Astrocyte (in vitro differentiated cells and primary cell): ENCODE results near the gene LPCAT3. TPM values are rescaled to one million over a fixed set of nuclear protein-coding genes. Genes with fewer than 3 reads are reported as not detected.

Experiments used
- DNase-seq: peaks from one replicate; pipeline ENCODE4 v3.0.0-alpha.2; 2010; ENCODE audit warnings: low read depth
- FAIRE-seq: peaks from 2 replicates; lab custom pipeline; 2011; peaks lifted over from hg19 to GRCh38; lab: Jason Lieb, UNC
- H2AFZ ChIP-seq: 2 replicates; pipeline ENCODE4 v1.6.0; 2012; ENCODE audit warnings: low read depth, low read length, inconsistent platforms
- H3K27ac ChIP-seq: 2 replicates; pipeline ENCODE4 v1.5.1; 2011; ENCODE audit warnings: low read depth, low read length, inconsistent platforms
- H3K27me3 ChIP-seq: 2 replicates; pipeline ENCODE4 v1.6.0; 2011; ENCODE audit warnings: low read length, inconsistent platforms; ENCODE audit not compliant: insufficient read depth
- H3K36me3 ChIP-seq: 2 replicates; pipeline ENCODE4 v1.5.1; 2011; ENCODE audit warnings: low read length, inconsistent platforms; ENCODE audit not compliant: insufficient read depth
- H3K4me1 ChIP-seq: 2 replicates; pipeline ENCODE4 v1.5.1; 2011; ENCODE audit warnings: low read length, inconsistent platforms; ENCODE audit not compliant: insufficient read depth
- H3K4me2 ChIP-seq: 2 replicates; pipeline ENCODE4 v1.6.0; 2012; ENCODE audit warnings: low read length, inconsistent platforms
- H3K4me3 ChIP-seq: 2 replicates; pipeline ENCODE4 v1.5.1; 2011; ENCODE audit warnings: low read depth, mild to moderate bottlenecking, low read length, inconsistent platforms; ENCODE audit not compliant: insufficient read depth
- H3K79me2 ChIP-seq: 2 replicates; pipeline ENCODE4 v1.6.0; 2012; ENCODE audit warnings: mild to moderate bottlenecking, low read length, inconsistent platforms; ENCODE audit not compliant: insufficient read depth
- H3K9ac ChIP-seq: 2 replicates; pipeline ENCODE4 v1.6.0; 2012; ENCODE audit warnings: mild to moderate bottlenecking, low read length, inconsistent platforms
- H3K9me3 ChIP-seq: 2 replicates; pipeline ENCODE4 v1.5.1; 2012; ENCODE audit warnings: low read depth, mild to moderate bottlenecking, low read length, inconsistent platforms; ENCODE audit not compliant: insufficient read depth
- H4K20me1 ChIP-seq: 2 replicates; pipeline ENCODE4 v1.6.0; 2012; ENCODE audit warnings: low read length, inconsistent platforms; ENCODE audit not compliant: insufficient read depth
- H3K27ac Mint-ChIP-seq: one replicate; pipeline ENCODE4 v1.8.0; 2021; ENCODE audit warnings: mild to moderate bottlenecking, mixed read lengths; ENCODE audit not compliant: unreplicated experiment
- H3K27me3 Mint-ChIP-seq: one replicate; pipeline ENCODE4 v1.8.0; 2021; ENCODE audit warnings: low read depth, mixed read lengths; ENCODE audit not compliant: unreplicated experiment
- H3K36me3 Mint-ChIP-seq: one replicate; pipeline ENCODE4 v1.8.0; 2021; ENCODE audit warnings: low read depth, mixed read lengths; ENCODE audit not compliant: unreplicated experiment
- H3K4me1 Mint-ChIP-seq: one replicate; pipeline ENCODE4 v1.8.0; 2021; ENCODE audit warnings: low read depth, mixed read lengths; ENCODE audit not compliant: unreplicated experiment
- H3K4me3 Mint-ChIP-seq: one replicate; pipeline ENCODE4 v1.8.0; 2021; ENCODE audit warnings: mild to moderate bottlenecking, moderate library complexity, mixed read lengths; ENCODE audit not compliant: unreplicated experiment
- H3K9me3 Mint-ChIP-seq: one replicate; pipeline ENCODE4 v1.8.0; 2021; ENCODE audit warnings: mild to moderate bottlenecking, mixed read lengths; ENCODE audit not compliant: unreplicated experiment
- CTCF ChIP-seq: IDR thresholded peaks from 2 replicates; pipeline ENCODE4 v1.5.1; 2011; ENCODE audit warnings: low read depth, mild to moderate bottlenecking, inconsistent platforms, low read length, moderate library complexity; ENCODE audit not compliant: insufficient read depth
- EZH2 ChIP-seq: IDR thresholded peaks from 2 replicates; pipeline ENCODE4 v1.6.1; 2012; ENCODE audit warnings: mild to moderate bottlenecking, low read length, inconsistent platforms; ENCODE audit not compliant: insufficient read depth
- total RNA-seq: library from RNA; stranded (reverse); gene quantifications from 2 replicates; pipeline ENCODE4 v1.2.1, GENCODE V29; 2021

Gene LPCAT3
- total RNA-seq, 1 donor from 2014 or later = 26.2 TPM

- Histone ChIP-seq H3K79me2 (peaks cover 36% of the 10 kb centered on the region), H3K27me3 (no peaks in the 10 kb centered on the region), H3K9ac (no peak overlapping the region), H3K4me3 (no peak overlapping the region), H3K4me1 (peaks cover 25% of the 10 kb centered on the region), H4K20me1 (peaks cover 7% of the 10 kb centered on the region), H2AFZ (no peak overlapping the region), H3K27ac (no peak overlapping the region), H3K36me3 (peaks cover 29% of the 10 kb centered on the region), H3K4me2 (no peak overlapping the region), H3K9me3 (no peaks in the 10 kb centered on the region)
- peaks cover 19% of the 10 kb centered on the region for H3K4me1 Mint-ChIP-seq
- peak overlapping the region; percentile 20 for H3K4me3 Mint-ChIP-seq
- DNase-seq = no peak
- FAIRE-seq = no peak
- TF ChIP-seq CTCF (no peak), EZH2 (no peak)
- no peaks in the 10 kb centered on the region for H3K9me3 Mint-ChIP-seq
- no peaks in the 10 kb centered on the region for H3K27me3 Mint-ChIP-seq
- H3K27ac Mint-ChIP-seq = peak overlapping the region; percentile 72
- peaks cover 12% of the 10 kb centered on the region for H3K36me3 Mint-ChIP-seq
Measured at GRCh38 chr12:6965714-6966113, 52.6 kb downstream of the LPCAT3 start.

- Histone ChIP-seq H3K27ac (no peak overlapping the region), H3K9me3 (no peaks in the 10 kb centered on the region), H3K36me3 (peaks cover 29% of the 10 kb centered on the region), H3K79me2 (peaks cover 32% of the 10 kb centered on the region), H3K9ac (peak overlapping the region; percentile 41), H3K4me1 (peaks cover 25% of the 10 kb centered on the region), H2AFZ (no peak overlapping the region), H3K4me2 (no peak overlapping the region), H4K20me1 (peaks cover 7% of the 10 kb centered on the region), H3K4me3 (no peak overlapping the region), H3K27me3 (no peaks in the 10 kb centered on the region)
- Mint-ChIP-seq H3K27me3 (no peaks in the 10 kb centered on the region), H3K9me3 (no peaks in the 10 kb centered on the region), H3K27ac (peak overlapping the region; percentile 72), H3K36me3 (peaks cover 12% of the 10 kb centered on the region), H3K4me1 (peaks cover 22% of the 10 kb centered on the region), H3K4me3 (peak overlapping the region; percentile 20)
- DNase-seq (peak; percentile 55), FAIRE-seq (no peak)
- TF ChIP-seq EZH2 (no peak), CTCF (peak; percentile 81)
Measured at GRCh38 chr12:6965026-6965661, 53.1 kb downstream of the LPCAT3 start.

GRCh38 chr12:6964605-6965025 is 53.7 kb downstream of the LPCAT3 start:
- Histone ChIP-seq H4K20me1 (peaks cover 7% of the 10 kb centered on the region), H3K27me3 (no peaks in the 10 kb centered on the region), H3K79me2 (peaks cover 26% of the 10 kb centered on the region), H2AFZ (no peak overlapping the region), H3K4me2 (no peak overlapping the region), H3K9ac (peak overlapping the region; percentile 41), H3K9me3 (no peaks in the 10 kb centered on the region), H3K4me3 (no peak overlapping the region), H3K36me3 (peaks cover 29% of the 10 kb centered on the region), H3K27ac (no peak overlapping the region), H3K4me1 (peaks cover 25% of the 10 kb centered on the region)
- Mint-ChIP-seq H3K4me3 (peak overlapping the region; percentile 15), H3K4me1 (peaks cover 22% of the 10 kb centered on the region), H3K36me3 (peaks cover 12% of the 10 kb centered on the region), H3K27ac (peak overlapping the region; percentile 81), H3K9me3 (no peaks in the 10 kb centered on the region), H3K27me3 (no peaks in the 10 kb centered on the region)
- TF ChIP-seq EZH2 (no peak), CTCF (no peak)
- no peak for DNase-seq
- no peak for FAIRE-seq
